ENCODE data around the gene NPAS4.
"Not testable (repeated sequence)": the region's sequence is repeated elsewhere in the genome, so short reads cannot be mapped to it uniquely, and the experiment has no call there.

NPAS4 gene

GRCh38 chr11:66420671-66421476 lies at the start of gene NPAS4:
NPAS4 (plus strand) TSS chr11:66421035; CDS start chr11:66421180, 145 bp downstream.
- no peak for DNase-seq (ENCODE audit: low read depth)
- no peak within 1 kb of the TSS for H3K4me3 ChIP-seq (ENCODE audit: low read length)
- no peak for TF ChIP-seq CTCF (conservative IDR thresholded peaks at IDR 0.05; ENCODE audit: low read length)

- no peak for DNase-seq (ENCODE audit: low read depth)
- peak within 1 kb of the TSS; percentile 51 for H3K4me3 ChIP-seq (ENCODE audit: low read length)
These were observed 49.0 kb upstream of the NPAS4 start, which contains the start of gene SLC29A2 for GRCh38 chr11:66371627-66372415. SLC29A2 (minus strand) TSS chr11:66371760; CDS start chr11:66371591, 169 bp downstream.

GRCh38 chr11:66373265-66373664 lies 47.6 kb upstream of the NPAS4 start:
- H3K4me3 ChIP-seq (ENCODE audit: low read length), result no peak overlapping the region
- no peak for DNase-seq (ENCODE audit: low read depth)
- no peak for TF ChIP-seq CTCF (conservative IDR thresholded peaks at IDR 0.05; ENCODE audit: low read length)

More at GRCh38 chr11:66371627-66372415, 49.0 kb upstream of the NPAS4 start, which contains the start of gene SLC29A2:
- no peak for TF ChIP-seq CTCF (conservative IDR thresholded peaks at IDR 0.05; ENCODE audit: low read length)

GRCh38 chr11:66373690-66374287 lies 47.0 kb upstream of the NPAS4 start:
- DNase-seq (ENCODE audit: low read depth); H3K4me3 ChIP-seq (ENCODE audit: low read length): not testable (repeated sequence)

GRCh38 chr11:66380264-66380663 lies 40.6 kb upstream of the NPAS4 start:
- DNase-seq (ENCODE audit: low read depth); H3K4me3 ChIP-seq (ENCODE audit: low read length): not testable (repeated sequence)

GRCh38 chr11:66384316-66384715 lies 36.5 kb upstream of the NPAS4 start:
- not testable (repeated sequence) for H3K4me3 ChIP-seq (ENCODE audit: low read length); DNase-seq (ENCODE audit: low read depth)

GRCh38 chr11:66386171-66387069 lies 34.4 kb upstream of the NPAS4 start:
- peak; percentile 84 for DNase-seq (ENCODE audit: low read depth)
- H3K4me3 ChIP-seq (ENCODE audit: low read length), result peak overlapping the region; percentile 34
- peak; percentile 95 for TF ChIP-seq CTCF (conservative IDR thresholded peaks at IDR 0.05; ENCODE audit: low read length)

Data from AG10803 (cell line).